IMR-90 (cell line): Measurements from ENCODE around the gene SPEF2.

ENCODE experiments used
- BHLHE40 ChIP-seq: fragments of 150-350 bp; IDR thresholded peaks from 2 replicates; pipeline ENCODE4 v1.6.1; 2016; ENCODE audit warnings: mild to moderate bottlenecking, low read depth, low read length
- CEBPB ChIP-seq: IDR thresholded peaks from 2 replicates; pipeline ENCODE4 v1.6.1; 2012; ENCODE audit warnings: low read depth, low read length, improper control_type of control experiment
- MAFK ChIP-seq: IDR thresholded peaks from 2 replicates; pipeline ENCODE4 v1.6.1; 2012; ENCODE audit warnings: low read depth, low read length, improper control_type of control experiment
- MXI1 ChIP-seq: IDR thresholded peaks from 2 replicates; pipeline ENCODE4 v1.6.1; 2012; ENCODE audit warnings: low read depth, mild to moderate bottlenecking, low read length, moderate library complexity, borderline replicate concordance
- NFE2L2 ChIP-seq: fragments of 150-350 bp; IDR thresholded peaks from 2 replicates; pipeline ENCODE4 v1.6.1; 2016; ENCODE audit warnings: low read depth, mild to moderate bottlenecking, low read length
- POLR2A ChIP-seq: IDR thresholded peaks from 2 replicates; pipeline ENCODE4 v1.6.1; 2012; ENCODE audit warnings: mild to moderate bottlenecking, low read depth, low read length
- RAD21 ChIP-seq: IDR thresholded peaks from 2 replicates; pipeline ENCODE4 v1.6.1; 2012; ENCODE audit warnings: low read length, improper control_type of control experiment
- RCOR1 ChIP-seq: IDR thresholded peaks from 2 replicates; pipeline ENCODE4 v1.6.1; 2012; ENCODE audit warnings: mild to moderate bottlenecking, low read length, improper control_type of control experiment; ENCODE audit not compliant: insufficient replicate concordance
- RFX5 ChIP-seq: IDR thresholded peaks from 2 replicates; pipeline ENCODE4 v1.8.0; 2012; ENCODE audit warnings: low read depth, mild to moderate bottlenecking, low read length, moderate library complexity
- TF ChIP-seq, protein P1 (sequence below): conservative IDR thresholded peaks from 2 replicates; pipeline ENCODE4 v1.5.1; 2012; ENCODE audit warnings: mild to moderate bottlenecking, low read depth, low read length, improper control_type of control experiment
- TF ChIP-seq, protein P2 (sequence below): fragments of 150-350 bp; IDR thresholded peaks from 2 replicates; pipeline ENCODE4 v1.6.1; 2017; ENCODE audit warnings: mild to moderate bottlenecking, antibody characterized with exemption, low read length, low read depth
- TF ChIP-seq, protein P3 (sequence below): fragments of 150-350 bp; IDR thresholded peaks from 2 replicates; pipeline ENCODE4 v1.6.1; 2016; ENCODE audit warnings: low read depth, mild to moderate bottlenecking, low read length, moderate library complexity, borderline replicate concordance

DNA sequence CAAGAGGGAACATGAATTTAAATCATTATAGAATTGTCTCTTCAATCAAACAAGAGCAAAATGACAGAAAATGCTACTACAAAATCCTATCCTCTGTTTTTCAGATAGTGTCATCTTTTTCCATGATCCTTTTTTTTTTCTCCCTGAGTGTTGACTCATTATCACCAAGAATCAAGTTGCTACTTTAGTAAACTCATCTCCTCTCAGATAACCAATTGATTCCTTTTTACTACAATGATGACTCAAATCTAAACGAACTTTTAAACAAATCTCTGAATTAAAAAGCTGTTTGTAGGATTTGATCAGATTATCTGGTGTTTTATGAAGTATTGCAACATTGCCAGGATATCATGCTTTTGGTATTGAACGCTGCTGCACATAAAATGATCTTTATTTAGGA is 215.1 kb downstream of the SPEF2 start:
- no peak for TF ChIP-seq RAD21
- TF ChIP-seq, protein P1, sequence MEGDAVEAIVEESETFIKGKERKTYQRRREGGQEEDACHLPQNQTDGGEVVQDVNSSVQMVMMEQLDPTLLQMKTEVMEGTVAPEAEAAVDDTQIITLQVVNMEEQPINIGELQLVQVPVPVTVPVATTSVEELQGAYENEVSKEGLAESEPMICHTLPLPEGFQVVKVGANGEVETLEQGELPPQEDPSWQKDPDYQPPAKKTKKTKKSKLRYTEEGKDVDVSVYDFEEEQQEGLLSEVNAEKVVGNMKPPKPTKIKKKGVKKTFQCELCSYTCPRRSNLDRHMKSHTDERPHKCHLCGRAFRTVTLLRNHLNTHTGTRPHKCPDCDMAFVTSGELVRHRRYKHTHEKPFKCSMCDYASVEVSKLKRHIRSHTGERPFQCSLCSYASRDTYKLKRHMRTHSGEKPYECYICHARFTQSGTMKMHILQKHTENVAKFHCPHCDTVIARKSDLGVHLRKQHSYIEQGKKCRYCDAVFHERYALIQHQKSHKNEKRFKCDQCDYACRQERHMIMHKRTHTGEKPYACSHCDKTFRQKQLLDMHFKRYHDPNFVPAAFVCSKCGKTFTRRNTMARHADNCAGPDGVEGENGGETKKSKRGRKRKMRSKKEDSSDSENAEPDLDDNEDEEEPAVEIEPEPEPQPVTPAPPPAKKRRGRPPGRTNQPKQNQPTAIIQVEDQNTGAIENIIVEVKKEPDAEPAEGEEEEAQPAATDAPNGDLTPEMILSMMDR, result no peak
- no peak for TF ChIP-seq POLR2A
- no peak for TF ChIP-seq MAFK
- TF ChIP-seq RCOR1, result no peak
- TF ChIP-seq, protein P2, sequence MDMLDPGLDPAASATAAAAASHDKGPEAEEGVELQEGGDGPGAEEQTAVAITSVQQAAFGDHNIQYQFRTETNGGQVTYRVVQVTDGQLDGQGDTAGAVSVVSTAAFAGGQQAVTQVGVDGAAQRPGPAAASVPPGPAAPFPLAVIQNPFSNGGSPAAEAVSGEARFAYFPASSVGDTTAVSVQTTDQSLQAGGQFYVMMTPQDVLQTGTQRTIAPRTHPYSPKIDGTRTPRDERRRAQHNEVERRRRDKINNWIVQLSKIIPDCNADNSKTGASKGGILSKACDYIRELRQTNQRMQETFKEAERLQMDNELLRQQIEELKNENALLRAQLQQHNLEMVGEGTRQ, result no peak
- TF ChIP-seq CEBPB, result peak; percentile 28; the same call in 1 of the 2 replicates
- TF ChIP-seq BHLHE40, result no peak
- TF ChIP-seq MXI1, result no peak
- TF ChIP-seq, protein P3, sequence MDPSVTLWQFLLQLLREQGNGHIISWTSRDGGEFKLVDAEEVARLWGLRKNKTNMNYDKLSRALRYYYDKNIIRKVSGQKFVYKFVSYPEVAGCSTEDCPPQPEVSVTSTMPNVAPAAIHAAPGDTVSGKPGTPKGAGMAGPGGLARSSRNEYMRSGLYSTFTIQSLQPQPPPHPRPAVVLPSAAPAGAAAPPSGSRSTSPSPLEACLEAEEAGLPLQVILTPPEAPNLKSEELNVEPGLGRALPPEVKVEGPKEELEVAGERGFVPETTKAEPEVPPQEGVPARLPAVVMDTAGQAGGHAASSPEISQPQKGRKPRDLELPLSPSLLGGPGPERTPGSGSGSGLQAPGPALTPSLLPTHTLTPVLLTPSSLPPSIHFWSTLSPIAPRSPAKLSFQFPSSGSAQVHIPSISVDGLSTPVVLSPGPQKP, result no peak
- TF ChIP-seq NFE2L2, result no peak
- TF ChIP-seq RFX5, result no peak
